22Rv1 (cell line): ENCODE results near the gene ABRAXAS1.

Experiments used
- ZFX ChIP-seq: fragments of 450-650 bp; IDR thresholded peaks from 2 replicates; pipeline ENCODE4 v1.6.1; 2017; ENCODE audit warnings: antibody characterized with exemption, borderline replicate concordance
- TF ChIP-seq, protein P1 (sequence below): fragments of 450-650 bp; IDR thresholded peaks from 2 replicates; pipeline ENCODE4 v1.5.1; 2017; ENCODE audit warnings: mild to moderate bottlenecking

DNA sequence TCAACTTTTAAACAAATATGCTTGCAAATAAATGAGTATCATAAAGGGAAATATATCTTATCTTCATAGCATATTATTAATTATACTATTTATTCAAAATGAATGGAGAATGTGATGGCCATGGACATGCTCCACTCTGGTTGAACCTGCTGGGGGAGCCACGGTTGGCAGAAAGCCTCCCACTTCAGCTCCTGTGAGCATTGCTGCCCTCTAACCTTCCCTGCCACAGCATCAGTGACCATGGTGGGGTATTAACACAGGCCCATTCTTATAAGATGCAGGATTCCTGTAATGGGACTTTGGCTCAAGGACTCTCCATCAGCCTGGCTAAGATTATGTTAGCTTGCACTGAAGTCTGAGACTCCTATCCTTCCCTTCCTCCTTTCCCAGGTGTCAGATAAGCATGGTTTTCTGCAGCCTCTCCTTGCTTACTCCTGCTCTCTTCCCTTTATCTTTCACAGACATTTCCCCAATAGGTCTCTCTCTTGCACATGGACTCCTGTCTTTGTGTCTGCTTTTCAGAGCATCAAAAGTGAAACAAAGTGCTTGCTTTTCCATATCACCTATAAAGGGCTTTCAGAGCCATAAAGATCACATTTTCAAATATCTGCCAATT, 4.9 kb upstream of the ABRAXAS1 start:
- TF ChIP-seq ZFX, result no peak
- TF ChIP-seq, protein P1, sequence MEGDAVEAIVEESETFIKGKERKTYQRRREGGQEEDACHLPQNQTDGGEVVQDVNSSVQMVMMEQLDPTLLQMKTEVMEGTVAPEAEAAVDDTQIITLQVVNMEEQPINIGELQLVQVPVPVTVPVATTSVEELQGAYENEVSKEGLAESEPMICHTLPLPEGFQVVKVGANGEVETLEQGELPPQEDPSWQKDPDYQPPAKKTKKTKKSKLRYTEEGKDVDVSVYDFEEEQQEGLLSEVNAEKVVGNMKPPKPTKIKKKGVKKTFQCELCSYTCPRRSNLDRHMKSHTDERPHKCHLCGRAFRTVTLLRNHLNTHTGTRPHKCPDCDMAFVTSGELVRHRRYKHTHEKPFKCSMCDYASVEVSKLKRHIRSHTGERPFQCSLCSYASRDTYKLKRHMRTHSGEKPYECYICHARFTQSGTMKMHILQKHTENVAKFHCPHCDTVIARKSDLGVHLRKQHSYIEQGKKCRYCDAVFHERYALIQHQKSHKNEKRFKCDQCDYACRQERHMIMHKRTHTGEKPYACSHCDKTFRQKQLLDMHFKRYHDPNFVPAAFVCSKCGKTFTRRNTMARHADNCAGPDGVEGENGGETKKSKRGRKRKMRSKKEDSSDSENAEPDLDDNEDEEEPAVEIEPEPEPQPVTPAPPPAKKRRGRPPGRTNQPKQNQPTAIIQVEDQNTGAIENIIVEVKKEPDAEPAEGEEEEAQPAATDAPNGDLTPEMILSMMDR, result no peak
